Measurements from ENCODE around the gene PLAC1.

Gene PLAC1

DNA sequence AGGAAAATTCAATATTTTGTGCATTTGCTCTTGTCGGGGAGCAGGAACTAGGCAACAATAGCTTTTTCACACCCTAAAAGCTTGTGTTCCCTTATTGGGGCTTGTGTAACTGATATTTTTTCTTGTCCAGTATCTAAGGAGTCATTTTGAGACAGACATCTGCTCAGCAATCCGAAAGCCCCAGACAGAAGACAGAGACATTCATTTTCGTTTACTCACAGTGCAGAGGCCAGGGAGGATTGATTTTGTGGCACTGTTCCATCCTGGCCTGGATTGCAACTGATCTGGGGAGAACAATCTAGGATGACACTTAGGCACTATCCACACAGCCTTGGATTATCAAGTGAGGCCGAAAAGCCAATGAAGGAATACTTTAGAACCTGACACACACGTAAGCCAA is 27.4 kb upstream of the PLAC1 start:
- DNase-seq (ENCODE audit: extremely low spot score) = no peak
- CTCF ChIA-PET = no interaction called here
- TF ChIP-seq NFRKB (IDR thresholded peaks at IDR 0.05) = no peak
- TF ChIP-seq, protein P1, sequence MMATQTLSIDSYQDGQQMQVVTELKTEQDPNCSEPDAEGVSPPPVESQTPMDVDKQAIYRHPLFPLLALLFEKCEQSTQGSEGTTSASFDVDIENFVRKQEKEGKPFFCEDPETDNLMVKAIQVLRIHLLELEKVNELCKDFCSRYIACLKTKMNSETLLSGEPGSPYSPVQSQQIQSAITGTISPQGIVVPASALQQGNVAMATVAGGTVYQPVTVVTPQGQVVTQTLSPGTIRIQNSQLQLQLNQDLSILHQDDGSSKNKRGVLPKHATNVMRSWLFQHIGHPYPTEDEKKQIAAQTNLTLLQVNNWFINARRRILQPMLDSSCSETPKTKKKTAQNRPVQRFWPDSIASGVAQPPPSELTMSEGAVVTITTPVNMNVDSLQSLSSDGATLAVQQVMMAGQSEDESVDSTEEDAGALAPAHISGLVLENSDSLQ (IDR thresholded peaks at IDR 0.05) = no peak
- POLR2A ChIA-PET = no interaction called here

GRCh38 chrX:134684956-134685355 is 26.7 kb upstream of the PLAC1 start:
- TF ChIP-seq SUZ12 (IDR thresholded peaks at IDR 0.05) (no peak), CTBP1 (IDR thresholded peaks at IDR 0.05; ENCODE audit: borderline replicate concordance) (no peak), FOXM1 (IDR thresholded peaks at IDR 0.05; ENCODE audit: borderline replicate concordance) (no peak), TARDBP (IDR thresholded peaks at IDR 0.05) (no peak), LEF1 (IDR thresholded peaks at IDR 0.05; ENCODE audit: borderline replicate concordance) (no peak), FOXA1 (IDR thresholded peaks at IDR 0.05) (no peak), SP1 (IDR thresholded peaks at IDR 0.05) (no peak), ARNT (IDR thresholded peaks at IDR 0.05) (no peak)
- TF ChIP-seq, protein P1 (IDR thresholded peaks at IDR 0.05) = no peak
- ChIA-PET POLR2A (no interaction called here), CTCF (interaction anchor here (0.5 kb wide), 1 partner anchor 157 kb away, joined by 3 read pairs; no protein-coding TSS in a partner anchor)
- DNase-seq (ENCODE audit: extremely low spot score) = no peak

GRCh38 chrX:134683351-134684005 is 25.2 kb upstream of the PLAC1 start:
- CTCF ChIA-PET = no interaction called here
- POLR2A ChIA-PET = no interaction called here
- no peak for TF ChIP-seq BHLHE40 (IDR thresholded peaks at IDR 0.05; ENCODE audit: borderline replicate concordance)
- no peak for TF ChIP-seq TARDBP (IDR thresholded peaks at IDR 0.05)
- no peak for TF ChIP-seq ZNF384 (IDR thresholded peaks at IDR 0.05)
- no peak for TF ChIP-seq SUZ12 (IDR thresholded peaks at IDR 0.05)
- no peak for TF ChIP-seq FOXK2 (IDR thresholded peaks at IDR 0.05)
- TF ChIP-seq CTBP1 (IDR thresholded peaks at IDR 0.05; ENCODE audit: borderline replicate concordance) = no peak
- no peak for TF ChIP-seq FOXA1 (IDR thresholded peaks at IDR 0.05)
- no peak for TF ChIP-seq ELF4 (IDR thresholded peaks at IDR 0.05)
- TF ChIP-seq LEF1 (IDR thresholded peaks at IDR 0.05; ENCODE audit: borderline replicate concordance) = no peak
- no peak for TF ChIP-seq HDGF (IDR thresholded peaks at IDR 0.05; ENCODE audit: borderline replicate concordance)
- TF ChIP-seq NFRKB (IDR thresholded peaks at IDR 0.05) = no peak
- no peak for DNase-seq (ENCODE audit: extremely low spot score)

DNA sequence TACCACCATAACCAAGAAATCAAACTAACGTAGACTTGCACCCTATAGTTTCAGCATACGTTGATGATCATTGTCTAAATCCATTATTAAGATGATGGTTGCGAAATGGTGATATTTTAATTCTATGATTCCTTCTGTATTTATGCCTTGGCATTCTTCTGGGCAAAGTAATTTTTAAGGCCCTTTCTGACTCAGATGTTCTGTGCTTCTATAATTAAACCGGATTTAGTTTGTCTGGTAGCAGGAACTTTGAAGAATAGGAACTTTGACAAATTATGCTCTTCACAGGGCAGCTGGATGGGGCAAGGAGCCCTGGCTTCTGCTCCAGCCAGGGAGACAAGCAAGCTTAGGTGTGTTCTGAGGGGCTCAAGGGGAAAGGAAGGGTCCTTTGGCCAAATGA is 23.8 kb upstream of the PLAC1 start:
- DNase-seq (ENCODE audit: extremely low spot score) = no peak
- CTCF ChIA-PET = interaction anchor here (0.6 kb wide), 1 partner anchor 103 kb away, joined by 4 read pairs; no protein-coding TSS in a partner anchor
- TF ChIP-seq HDGF (IDR thresholded peaks at IDR 0.05; ENCODE audit: borderline replicate concordance) = no peak
- no peak for TF ChIP-seq CTBP1 (IDR thresholded peaks at IDR 0.05; ENCODE audit: borderline replicate concordance)
- no peak for TF ChIP-seq SP1 (IDR thresholded peaks at IDR 0.05)
- no peak for TF ChIP-seq TARDBP (IDR thresholded peaks at IDR 0.05)
- no peak for TF ChIP-seq NFRKB (IDR thresholded peaks at IDR 0.05)
- TF ChIP-seq LEF1 (IDR thresholded peaks at IDR 0.05; ENCODE audit: borderline replicate concordance) = no peak
- no peak for TF ChIP-seq ZNF384 (IDR thresholded peaks at IDR 0.05)
- no peak for TF ChIP-seq BHLHE40 (IDR thresholded peaks at IDR 0.05; ENCODE audit: borderline replicate concordance)
- TF ChIP-seq FOXM1 (IDR thresholded peaks at IDR 0.05; ENCODE audit: borderline replicate concordance) = no peak
- TF ChIP-seq, protein P1 (IDR thresholded peaks at IDR 0.05) = no peak
- no peak for TF ChIP-seq ARNT (IDR thresholded peaks at IDR 0.05)
- no peak for TF ChIP-seq ELF4 (IDR thresholded peaks at IDR 0.05)
- TF ChIP-seq FOXA1 (IDR thresholded peaks at IDR 0.05) = no peak
- TF ChIP-seq SUZ12 (IDR thresholded peaks at IDR 0.05) = no peak
- no peak for TF ChIP-seq L3MBTL2 (conservative IDR thresholded peaks at IDR 0.05)
- no peak for TF ChIP-seq FOXK2 (IDR thresholded peaks at IDR 0.05)
- POLR2A ChIA-PET = no interaction called here

DNA sequence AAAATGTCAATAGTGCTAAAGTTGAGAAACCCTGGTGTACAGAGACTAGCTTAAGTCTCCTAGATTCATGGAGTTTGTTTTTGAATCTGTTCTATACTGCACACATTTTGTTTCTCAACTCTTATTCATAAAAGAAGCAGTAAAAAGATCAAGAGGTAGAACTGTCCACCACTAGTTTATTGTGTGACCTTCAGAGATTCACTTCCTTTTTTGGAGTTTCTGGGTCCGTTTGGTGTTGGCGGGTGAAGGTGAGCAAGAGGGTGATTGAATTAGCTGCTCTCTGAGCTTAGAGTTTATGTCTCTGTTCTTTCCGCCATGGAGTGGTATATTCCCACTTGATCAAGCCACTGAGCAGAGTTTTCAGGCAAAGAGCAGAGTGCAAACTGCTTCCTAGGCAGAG is 21.4 kb upstream of the PLAC1 start:
- no peak for DNase-seq (ENCODE audit: extremely low spot score)
- POLR2A ChIA-PET = no interaction called here
- CTCF ChIA-PET = no interaction called here
- TF ChIP-seq FOXA1 (IDR thresholded peaks at IDR 0.05) (no peak), HDGF (IDR thresholded peaks at IDR 0.05; ENCODE audit: borderline replicate concordance) (no peak), ELF4 (IDR thresholded peaks at IDR 0.05) (no peak), NFRKB (IDR thresholded peaks at IDR 0.05) (no peak), BHLHE40 (IDR thresholded peaks at IDR 0.05; ENCODE audit: borderline replicate concordance) (no peak), SP1 (IDR thresholded peaks at IDR 0.05) (no peak), CTBP1 (IDR thresholded peaks at IDR 0.05; ENCODE audit: borderline replicate concordance) (no peak), L3MBTL2 (conservative IDR thresholded peaks at IDR 0.05) (no peak)

GRCh38 chrX:134679221-134679620 is 20.9 kb upstream of the PLAC1 start:
- DNase-seq (ENCODE audit: extremely low spot score) = no peak
- ChIA-PET CTCF (no interaction called here), POLR2A (no interaction called here)
- TF ChIP-seq FOXK2 (IDR thresholded peaks at IDR 0.05) = no peak
- TF ChIP-seq ZNF384 (IDR thresholded peaks at IDR 0.05) = no peak
- TF ChIP-seq L3MBTL2 (conservative IDR thresholded peaks at IDR 0.05) = no peak
- TF ChIP-seq SUZ12 (IDR thresholded peaks at IDR 0.05) = no peak
- TF ChIP-seq TARDBP (IDR thresholded peaks at IDR 0.05) = no peak
- TF ChIP-seq, protein P1 (IDR thresholded peaks at IDR 0.05) = no peak
- TF ChIP-seq FOXM1 (IDR thresholded peaks at IDR 0.05; ENCODE audit: borderline replicate concordance) = no peak
- TF ChIP-seq CTBP1 (IDR thresholded peaks at IDR 0.05; ENCODE audit: borderline replicate concordance) = no peak
- no peak for TF ChIP-seq BHLHE40 (IDR thresholded peaks at IDR 0.05; ENCODE audit: borderline replicate concordance)

Measured in HEK293T (cell line).